Activated CD8-positive, alpha-beta T cell treated with anti-CD3 and anti-CD28 coated beads, Interleukin-2, amount 10 ng/mL, durations not matched to agents 7 days and 5 days (primary cell): ENCODE results near the gene TWNK. TPM values are rescaled to one million over a fixed set of nuclear protein-coding genes. Genes with fewer than 3 reads are reported as not detected.

Experiments
- ATAC-seq: fragments of 150-1000 bp; cut with Tn5 transposase; one replicate; pipeline ENCODE4 v1.10.0; 2021; ENCODE audit warnings: moderate library complexity
- CTCF ChIA-PET: fragments of 350-600 bp; sonication (Branson Sonifier 250); formaldehyde crosslinking; loops from one replicate; lab custom pipeline; 2021; ENCODE audit warnings: antibody characterized with exemption; lab: Charles Lee
- POLR2A ChIA-PET: fragments of 350-600 bp; sonication (Branson Sonifier 250); formaldehyde crosslinking; loops from one replicate; lab custom pipeline; 2021; ENCODE audit warnings: antibody characterized with exemption; lab: Charles Lee
- DNase-seq: peaks from one replicate; pipeline ENCODE4 v3.0.0-alpha.2; 2020
- H3K27ac Mint-ChIP-seq: one replicate; pipeline ENCODE4 v1.8.0; 2021; ENCODE audit warnings: mild to moderate bottlenecking, mixed read lengths
- H3K27me3 Mint-ChIP-seq: one replicate; pipeline ENCODE4 v1.8.0; 2021; ENCODE audit warnings: low read depth, mixed read lengths
- H3K36me3 Mint-ChIP-seq: one replicate; pipeline ENCODE4 v1.8.0; 2021; ENCODE audit warnings: low read depth, mixed read lengths
- H3K4me1 Mint-ChIP-seq: one replicate; pipeline ENCODE4 v1.8.0; 2021; ENCODE audit warnings: low read depth, mixed read lengths
- H3K4me3 Mint-ChIP-seq: one replicate; pipeline ENCODE4 v1.8.0; 2021; ENCODE audit warnings: mild to moderate bottlenecking, mixed read lengths
- H3K9me3 Mint-ChIP-seq: one replicate; pipeline ENCODE4 v1.8.0; 2022; ENCODE audit warnings: mixed read lengths; ENCODE audit not compliant: insufficient read depth
- total RNA-seq, 2 experiments: library from RNA; stranded (reverse); gene quantifications; one replicate each; pipeline ENCODE4 v1.2.3, GENCODE V29; 2021

Gene TWNK
- total RNA-seq, 2 experiments from 2014 or later, result 11.8 to 13.3 TPM

GRCh38 chr10:101035916-101036702 is 48.8 kb downstream of the TWNK start:
- peaks cover 29% of the 10 kb centered on the region for H3K36me3 Mint-ChIP-seq
- ATAC-seq, result no peak
- H3K27ac Mint-ChIP-seq, result no peak overlapping the region
- no peak for DNase-seq
- H3K27me3 Mint-ChIP-seq, result no peaks in the 10 kb centered on the region
- no peak overlapping the region for H3K4me3 Mint-ChIP-seq
- ChIA-PET CTCF (interaction anchor here (14.0 kb wide), 1 partner anchor 19 kb away, joined by 169 read pairs; no protein-coding TSS in a partner anchor), POLR2A (no interaction called here)
- H3K4me1 Mint-ChIP-seq, result peaks cover 21% of the 10 kb centered on the region
- H3K9me3 Mint-ChIP-seq, result no peaks in the 10 kb centered on the region

- Mint-ChIP-seq H3K9me3 (no peaks in the 10 kb centered on the region), H3K4me3 (no peak overlapping the region), H3K27ac (no peak overlapping the region), H3K27me3 (no peaks in the 10 kb centered on the region), H3K36me3 (peaks cover 29% of the 10 kb centered on the region), H3K4me1 (peaks cover 23% of the 10 kb centered on the region)
- ATAC-seq, result no peak
- CTCF ChIA-PET, result interaction anchor here (7.7 to 14.0 kb wide), 2 partner anchors 20 to 27 kb away, joined by 169 to 235 read pairs; partner anchors contain the start of gene KAZALD1
- POLR2A ChIA-PET, result no interaction called here
- DNase-seq, result no peak
Observed at GRCh38 chr10:101036726-101037125, 49.4 kb downstream of the TWNK start.

GRCh38 chr10:101038484-101038883 is 51.1 kb downstream of the TWNK start:
- CTCF ChIA-PET, result interaction anchor here (0.9 to 14.0 kb wide), 5 partner anchors 10 to 103 kb away, joined by 3 to 235 read pairs (median 48); partner anchors contain the start of gene KAZALD1
- H3K27me3 Mint-ChIP-seq, result peaks cover 2% of the 10 kb centered on the region
- H3K9me3 Mint-ChIP-seq, result no peaks in the 10 kb centered on the region
- peaks cover 29% of the 10 kb centered on the region for H3K4me1 Mint-ChIP-seq
- DNase-seq (no peak), ATAC-seq (no peak)
- H3K27ac Mint-ChIP-seq, result no peak overlapping the region
- peaks cover 29% of the 10 kb centered on the region for H3K36me3 Mint-ChIP-seq
- POLR2A ChIA-PET, result no interaction called here
- H3K4me3 Mint-ChIP-seq, result no peak overlapping the region

GRCh38 chr10:101040061-101040460 is 52.7 kb downstream of the TWNK start:
- Mint-ChIP-seq H3K36me3 (peaks cover 29% of the 10 kb centered on the region), H3K27me3 (peaks cover 12% of the 10 kb centered on the region), H3K4me1 (peaks cover 31% of the 10 kb centered on the region), H3K9me3 (no peaks in the 10 kb centered on the region), H3K4me3 (no peak overlapping the region), H3K27ac (no peak overlapping the region)
- POLR2A ChIA-PET, result no interaction called here
- DNase-seq (no peak), ATAC-seq (no peak)
- CTCF ChIA-PET, result interaction anchor here (1.0 to 7.7 kb wide), 5 partner anchors 9 to 102 kb away, joined by 4 to 235 read pairs (median 7); partner anchors contain the start of genes KAZALD1, PDZD7 and SFXN3

- Mint-ChIP-seq H3K27ac (no peak overlapping the region), H3K9me3 (no peaks in the 10 kb centered on the region), H3K36me3 (peaks cover 24% of the 10 kb centered on the region), H3K4me1 (peaks cover 31% of the 10 kb centered on the region), H3K27me3 (peaks cover 17% of the 10 kb centered on the region), H3K4me3 (no peak overlapping the region)
- ChIA-PET POLR2A (interaction anchor here (0.9 to 1.2 kb wide), 3 partner anchors 9 to 19 kb away, joined by 3 to 4 read pairs (median 3); partner anchors contain the start of gene PDZD7), CTCF (interaction anchor here (0.8 to 7.7 kb wide), 13 partner anchors 9 to 530 kb away, joined by 3 to 235 read pairs (median 9); partner anchors contain the start of genes KAZALD1, PDZD7 and SFXN3)
- no peak for ATAC-seq
- no peak for DNase-seq
Observed at GRCh38 chr10:101040851-101041250, 53.5 kb downstream of the TWNK start.

- Mint-ChIP-seq H3K27me3 (peaks cover 19% of the 10 kb centered on the region), H3K4me1 (peaks cover 31% of the 10 kb centered on the region), H3K4me3 (no peak overlapping the region), H3K9me3 (no peaks in the 10 kb centered on the region), H3K36me3 (peaks cover 21% of the 10 kb centered on the region), H3K27ac (no peak overlapping the region)
- CTCF ChIA-PET, result interaction anchor here (0.6 to 7.7 kb wide), 21 partner anchors 10 to 1576 kb away, joined by 3 to 235 read pairs (median 4); partner anchors contain the start of genes KAZALD1, PDZD7 and SFXN3
- DNase-seq (peak; percentile 86), ATAC-seq (peak; percentile 75)
- POLR2A ChIA-PET, result interaction anchor here (0.9 to 1.2 kb wide), 3 partner anchors 9 to 19 kb away, joined by 3 to 4 read pairs (median 3); partner anchors contain the start of gene PDZD7
Observed at GRCh38 chr10:101041252-101041761, 54.0 kb downstream of the TWNK start.

- DNase-seq (no peak), ATAC-seq (no peak)
- H3K9me3 Mint-ChIP-seq, result no peaks in the 10 kb centered on the region
- peaks cover 27% of the 10 kb centered on the region for H3K27me3 Mint-ChIP-seq
- H3K27ac Mint-ChIP-seq, result no peak overlapping the region
- POLR2A ChIA-PET, result interaction anchor here (0.7 to 2.2 kb wide), 5 partner anchors 7 to 507 kb away, joined by 3 to 12 read pairs (median 5); partner anchors contain the start of gene PDZD7
- peaks cover 15% of the 10 kb centered on the region for H3K36me3 Mint-ChIP-seq
- H3K4me3 Mint-ChIP-seq, result peak overlapping the region; percentile 91
- CTCF ChIA-PET, result interaction anchor here (0.8 to 7.7 kb wide), 21 partner anchors 8 to 109 kb away, joined by 3 to 235 read pairs (median 5); partner anchors contain the start of genes KAZALD1, LZTS2, PDZD7 and SFXN3
- peaks cover 31% of the 10 kb centered on the region for H3K4me1 Mint-ChIP-seq
Observed at GRCh38 chr10:101042118-101042517, 54.8 kb downstream of the TWNK start.

GRCh38 chr10:101042667-101043362 is 55.5 kb downstream of the TWNK start:
- DNase-seq, result peak; percentile 93
- ChIA-PET CTCF (interaction anchor here (0.6 to 7.7 kb wide), 19 partner anchors 8 to 657 kb away, joined by 3 to 235 read pairs (median 6); partner anchors contain the start of genes KAZALD1, LZTS2, MRPL43 and PDZD7), POLR2A (interaction anchor here (0.7 to 2.2 kb wide), 6 partner anchors 8 to 508 kb away, joined by 3 to 12 read pairs (median 6); partner anchors contain the start of gene KAZALD1)
- Mint-ChIP-seq H3K9me3 (no peaks in the 10 kb centered on the region), H3K27me3 (peaks cover 34% of the 10 kb centered on the region), H3K27ac (peak overlapping the region; percentile 93), H3K36me3 (peaks cover 9% of the 10 kb centered on the region), H3K4me3 (peak overlapping the region; percentile 91), H3K4me1 (peaks cover 31% of the 10 kb centered on the region)
- peak; percentile 92 for ATAC-seq

- Mint-ChIP-seq H3K27me3 (peaks cover 38% of the 10 kb centered on the region), H3K9me3 (no peaks in the 10 kb centered on the region), H3K36me3 (peaks cover 4% of the 10 kb centered on the region), H3K4me1 (peaks cover 32% of the 10 kb centered on the region), H3K27ac (peak overlapping the region; percentile 66), H3K4me3 (peak overlapping the region; percentile 91)
- DNase-seq, result no peak
- no peak for ATAC-seq
- ChIA-PET POLR2A (interaction anchor here (0.7 to 2.2 kb wide), 5 partner anchors 9 to 19 kb away, joined by 3 to 12 read pairs (median 6); partner anchors contain the start of gene KAZALD1), CTCF (interaction anchor here (0.7 to 7.7 kb wide), 16 partner anchors 8 to 98 kb away, joined by 3 to 235 read pairs (median 6); partner anchors contain the start of genes KAZALD1, LZTS2, MRPL43 and PDZD7)
Observed at GRCh38 chr10:101043363-101043707, 56.0 kb downstream of the TWNK start.
